Measurements from ENCODE around the gene ELANE. TPM values are rescaled to one million over a fixed set of nuclear protein-coding genes. Genes with fewer than 3 reads are reported as not detected.

The ELANE gene
- total RNA-seq, 4 donors from 2014 or later = 1.9 to 2.1 (median 2.1) TPM; not detected in 1

GRCh38 chr19:807627-808422 lies 44.3 kb upstream of the ELANE start:
- Histone ChIP-seq H3K27me3 (no peaks in the 10 kb centered on the region), H3K9me3 (no peaks in the 10 kb centered on the region), H3K4me1 (peaks cover 1 to 8% of the 10 kb centered on the region in 2 donors), H3K4me3 (replicated peaks in 1 of 3) (no peak overlapping the region), H3K36me3 (peaks cover 85 to 89% of the 10 kb centered on the region in 2 donors), H3K27ac (no peak overlapping the region)
- intact Hi-C loops (cut with DNase I) = no loop called here
- TF ChIP-seq POLR2A (IDR thresholded peaks at IDR 0.05) (no peak), CTCF (IDR thresholded peaks at IDR 0.05) (no peak)
- 92 to 93% methylated on average over 38 to 41 of the region's 44 CpGs for WGBS, 2 donors
- DNase-seq = no peak

- WGBS, 2 donors = 90 to 100% methylated on average over 2 to 10 of the region's 26 CpGs
- intact Hi-C loops (cut with DNase I) = no loop called here
- TF ChIP-seq POLR2A (IDR thresholded peaks at IDR 0.05) (no peak), CTCF (IDR thresholded peaks at IDR 0.05) (no peak)
- Histone ChIP-seq H3K4me3 (replicated peaks in 1 of 3) (no peak overlapping the region), H3K36me3 (peaks cover 89 to 93% of the 10 kb centered on the region in 2 donors), H3K9me3 (no peaks in the 10 kb centered on the region), H3K27me3 (no peaks in the 10 kb centered on the region), H3K27ac (no peak overlapping the region), H3K4me1 (peaks cover 0 to 2% of the 10 kb centered on the region in 2 donors)
- no peak for DNase-seq
Measured at GRCh38 chr19:808423-808775, 43.7 kb upstream of the ELANE start.

- H3K27me3 ChIP-seq = no peaks in the 10 kb centered on the region
- no peak for TF ChIP-seq CTCF (IDR thresholded peaks at IDR 0.05)
- no peak for TF ChIP-seq POLR2A (IDR thresholded peaks at IDR 0.05)
- 86 to 89% methylated on average over 27 to 30 of the region's 30 CpGs for WGBS, 2 donors
- no peaks in the 10 kb centered on the region for H3K9me3 ChIP-seq
- no peak for DNase-seq
- H3K36me3 ChIP-seq = peaks cover 74 to 76% of the 10 kb centered on the region in 2 donors
- H3K27ac ChIP-seq = no peak overlapping the region
- no peaks in the 10 kb centered on the region for H3K4me1 ChIP-seq
- intact Hi-C loops (cut with DNase I) = no loop called here
- H3K4me3 ChIP-seq (replicated peaks in 1 of 3) = no peak overlapping the region
Measured at GRCh38 chr19:810077-810855, 41.8 kb upstream of the ELANE start.

DNA sequence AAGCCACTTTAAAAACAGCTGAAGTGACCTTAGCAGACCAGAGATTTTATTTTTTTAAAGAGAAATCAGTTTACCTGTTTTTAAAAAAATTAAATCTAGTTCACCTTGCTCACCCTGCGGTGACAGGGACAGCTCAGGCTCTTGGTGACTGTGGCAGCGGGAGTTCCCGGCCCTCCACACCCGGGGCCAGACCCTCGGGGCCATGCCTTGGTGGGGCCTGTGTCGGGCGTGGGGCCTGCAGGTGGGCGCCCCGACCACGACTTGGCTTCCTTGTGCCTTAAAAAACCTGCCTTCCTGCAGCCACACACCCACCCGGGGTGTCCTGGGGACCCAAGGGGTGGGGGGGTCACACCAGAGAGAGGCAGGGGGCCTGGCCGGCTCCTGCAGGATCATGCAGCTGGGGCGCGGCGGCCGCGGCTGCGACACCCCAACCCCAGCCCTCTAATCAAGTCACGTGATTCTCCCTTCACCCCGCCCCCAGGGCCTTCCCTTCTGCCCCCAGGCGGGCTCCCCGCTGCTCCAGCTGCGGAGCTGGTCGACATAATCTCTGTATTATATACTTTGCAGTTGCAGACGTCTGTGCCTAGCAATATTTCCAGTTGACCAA lies 41.1 kb upstream of the ELANE start:
- no peak overlapping the region for H3K27ac ChIP-seq
- H3K9me3 ChIP-seq = no peaks in the 10 kb centered on the region
- DNase-seq = no peak
- intact Hi-C loops (cut with DNase I) = no loop called here
- no peaks in the 10 kb centered on the region for H3K4me1 ChIP-seq
- no peaks in the 10 kb centered on the region for H3K27me3 ChIP-seq
- H3K36me3 ChIP-seq = peaks cover 67 to 69% of the 10 kb centered on the region in 2 donors
- TF ChIP-seq CTCF (IDR thresholded peaks at IDR 0.05) (no peak), POLR2A (IDR thresholded peaks at IDR 0.05) (no peak)
- H3K4me3 ChIP-seq (replicated peaks in 1 of 3) = no peak overlapping the region
- 89 to 90% methylated on average over 25 of the region's 25 CpGs for WGBS, 2 donors

Data from thyroid gland (tissue), 4 donors.